Activated CD4-positive, alpha-beta T cell treated with anti-CD3 and anti-CD28 coated beads, Interleukin-2, amount 50 U/mL, for 4 hours (primary cell): ENCODE measurements around the gene SLC8A2.
"Not testable (repeated sequence)": the region's sequence is repeated elsewhere in the genome, so short reads cannot be mapped to it uniquely, and the experiment has no call there.

Source experiments
- DNase-seq, 2 experiments: peaks; one replicate each; pipeline ENCODE4 v3.0.0-alpha.2; 2020

The SLC8A2 gene

GRCh38 chr19:47499863-47500830 lies 28.5 kb upstream of the SLC8A2 start:
- no peak for DNase-seq

GRCh38 chr19:47499371-47499770 lies 27.7 kb upstream of the SLC8A2 start:
- DNase-seq = no peak

GRCh38 chr19:47498561-47498960 lies 26.9 kb upstream of the SLC8A2 start:
- no peak for DNase-seq

GRCh38 chr19:47497821-47498520 lies 26.3 kb upstream of the SLC8A2 start:
- DNase-seq = no peak

GRCh38 chr19:47497050-47497766 lies 25.5 kb upstream of the SLC8A2 start:
- no peak for DNase-seq

GRCh38 chr19:47495478-47496372 lies 24.0 kb upstream of the SLC8A2 start:
- no peak for DNase-seq

- DNase-seq = no peak
Measured at GRCh38 chr19:47494729-47495128, 23.0 kb upstream of the SLC8A2 start.

- DNase-seq = no peak
Measured at GRCh38 chr19:47494211-47494547, 22.5 kb upstream of the SLC8A2 start.

- DNase-seq = no peak
Measured at GRCh38 chr19:47493378-47494210, 21.9 kb upstream of the SLC8A2 start.

- no peak for DNase-seq
Measured at GRCh38 chr19:47492571-47493377, 21.1 kb upstream of the SLC8A2 start.

- DNase-seq = no peak
Measured at GRCh38 chr19:47492137-47492533, 20.4 kb upstream of the SLC8A2 start.

GRCh38 chr19:47491358-47492136 lies 19.9 kb upstream of the SLC8A2 start:
- no peak for DNase-seq

- no peak for DNase-seq
Measured at GRCh38 chr19:47490847-47491246, 19.2 kb upstream of the SLC8A2 start.

- DNase-seq = no peak
Measured at GRCh38 chr19:47490031-47490430, 18.3 kb upstream of the SLC8A2 start.

GRCh38 chr19:47489072-47489914 lies 17.6 kb upstream of the SLC8A2 start:
- no peak for DNase-seq

GRCh38 chr19:47487551-47488515 lies 16.1 kb upstream of the SLC8A2 start:
- DNase-seq = no peak

GRCh38 chr19:47486900-47487299 lies 15.2 kb upstream of the SLC8A2 start:
- no peak for DNase-seq

- not testable (repeated sequence) for DNase-seq
Measured at GRCh38 chr19:47486220-47486619, 14.5 kb upstream of the SLC8A2 start.
